Mesenteric fat pad (tissue), 1 donor: Measurements from ENCODE around the gene LGALS1. TPM values are rescaled to one million over a fixed set of nuclear protein-coding genes. Genes with fewer than 3 reads are reported as not detected.
"Not testable (repeated sequence)": the region's sequence is repeated elsewhere in the genome, so short reads cannot be mapped to it uniquely, and the experiment has no call there.

Experiments used
- DNase-seq: peaks from one replicate; pipeline ENCODE4 v3.0.0-alpha.2; 2020; ENCODE audit warnings: low spot score
- total RNA-seq: library from RNA; stranded (reverse); fragmentation: NEBNext Ultra II Directional; extraction: Animal tissue kit (Norgen Biotek cat#: 25700); gene quantifications from one replicate; pipeline ENCODE4 v1.2.1, GENCODE V29; 2021
- donor health status: DM: yes; HTN: yes; CAD: no.

The LGALS1 gene
- total RNA-seq, 1 donor from 2014 or later: 1,964 TPM

GRCh38 chr22:37686002-37686982, 10.9 kb downstream of the LGALS1 start, which contains the start of gene NOL12:
TSS of gene NOL12 (plus strand) at chr22:37686343. CDS start at chr22:37686393, 50 bp downstream.
- DNase-seq: peak; percentile 93

- DNase-seq: no peak
Measured at GRCh38 chr22:37690407-37690806, 15.0 kb downstream of the LGALS1 start.

- DNase-seq: no peak
Measured at GRCh38 chr22:37690901-37691504, 15.6 kb downstream of the LGALS1 start.

GRCh38 chr22:37692627-37693285, 17.3 kb downstream of the LGALS1 start:
- no peak for DNase-seq

GRCh38 chr22:37694131-37694530, 18.7 kb downstream of the LGALS1 start:
- not testable (repeated sequence) for DNase-seq

GRCh38 chr22:37696260-37696656, 20.8 kb downstream of the LGALS1 start:
- not testable (repeated sequence) for DNase-seq

- DNase-seq: peak; percentile 95
Measured at GRCh38 chr22:37696657-37697537, 21.5 kb downstream of the LGALS1 start, which contains the start of gene TRIOBP. TSS of gene TRIOBP (plus strand) at chr22:37697048. CDS start at chr22:37701366, 4,318 bp downstream.

GRCh38 chr22:37697538-37697835, 22.1 kb downstream of the LGALS1 start:
- no peak for DNase-seq

GRCh38 chr22:37701141-37701786, 25.8 kb downstream of the LGALS1 start:
- DNase-seq: no peak

- DNase-seq: no peak
Measured at GRCh38 chr22:37703906-37704305, 28.5 kb downstream of the LGALS1 start.

GRCh38 chr22:37704645-37705044, 29.2 kb downstream of the LGALS1 start:
- no peak for DNase-seq

- DNase-seq: no peak
Measured at GRCh38 chr22:37705205-37705604, 29.8 kb downstream of the LGALS1 start.

- no peak for DNase-seq
Measured at GRCh38 chr22:37708580-37709444, 33.4 kb downstream of the LGALS1 start.

GRCh38 chr22:37709445-37709765, 34.0 kb downstream of the LGALS1 start:
- no peak for DNase-seq

GRCh38 chr22:37710675-37711074, 35.2 kb downstream of the LGALS1 start:
- no peak for DNase-seq

GRCh38 chr22:37711490-37711889, 36.1 kb downstream of the LGALS1 start:
- DNase-seq: no peak

GRCh38 chr22:37713761-37714160, 38.3 kb downstream of the LGALS1 start:
- no peak for DNase-seq

- no peak for DNase-seq
Measured at GRCh38 chr22:37714634-37715033, 39.2 kb downstream of the LGALS1 start.

- no peak for DNase-seq
Measured at GRCh38 chr22:37715760-37716159, 40.3 kb downstream of the LGALS1 start.
